Mesenchymal stem cell (in vitro differentiated cells and primary cell): ENCODE results near the gene ANO4.
"Not testable (repeated sequence)": the region's sequence is repeated elsewhere in the genome, so short reads cannot be mapped to it uniquely, and the experiment has no call there.

Experiments used
- DNase-seq: peaks from one replicate; pipeline ENCODE4 v3.0.0-alpha.2; 2013
- H2AFZ ChIP-seq: one replicate; pipeline ENCODE4 v1.6.1; 2013; ENCODE audit warnings: low read depth, mild to moderate bottlenecking, control low read depth, inconsistent platforms, low read length, moderate library complexity
- H2AK5ac ChIP-seq: 2 replicates; pipeline ENCODE4 v1.6.1; 2013; ENCODE audit warnings: low read length, moderate library complexity, mild to moderate bottlenecking, inconsistent platforms; ENCODE audit not compliant: severe bottlenecking
- H2BK120ac ChIP-seq: one replicate; pipeline ENCODE4 v1.6.1; 2013; ENCODE audit warnings: low read depth, mild to moderate bottlenecking, inconsistent platforms, low read length, moderate library complexity
- H2BK12ac ChIP-seq, 2 experiments: one replicate each; pipeline ENCODE4 v1.6.1; 2013; ENCODE audit warnings: inconsistent platforms in 2 of 2, low read length in 2 of 2, mild to moderate bottlenecking in 2 of 2, moderate library complexity in 2 of 2, control low read depth in 1 of 2
- H2BK15ac ChIP-seq: one replicate; pipeline ENCODE4 v1.6.1; 2013; ENCODE audit warnings: mild to moderate bottlenecking, low read depth, inconsistent platforms; ENCODE audit not compliant: poor library complexity, severe bottlenecking
- H2BK5ac ChIP-seq: 2 replicates; pipeline ENCODE4 v1.6.1; 2013; ENCODE audit warnings: low read depth, mild to moderate bottlenecking, low read length, control low read depth, inconsistent platforms; ENCODE audit not compliant: poor library complexity, severe bottlenecking
- H3K14ac ChIP-seq, 2 experiments: one replicate each; pipeline ENCODE4 v1.6.1; 2013; ENCODE audit warnings: inconsistent platforms in 2 of 2, low read length in 2 of 2, control low read depth in 1 of 2, mild to moderate bottlenecking in 1 of 2, moderate library complexity in 1 of 2
- H3K18ac ChIP-seq, 2 experiments: one replicate each; pipeline ENCODE4 v1.6.1; 2013; ENCODE audit warnings: inconsistent platforms in 2 of 2, low read length in 2 of 2, control low read depth in 1 of 2, low read depth in 1 of 2, mild to moderate bottlenecking in 1 of 2
- H3K23ac ChIP-seq, 2 experiments: one replicate each; pipeline ENCODE4 v1.6.1; 2013; ENCODE audit warnings: inconsistent platforms in 2 of 2, low read length in 2 of 2, mild to moderate bottlenecking in 2 of 2, moderate library complexity in 2 of 2, control low read depth in 1 of 2
- H3K27ac ChIP-seq: 2 replicates; pipeline ENCODE4 v1.5.1; 2013; ENCODE audit warnings: mild to moderate bottlenecking, moderate library complexity, low read length, control low read depth, inconsistent platforms; ENCODE audit not compliant: poor library complexity, severe bottlenecking
- H3K27me3 ChIP-seq, 2 experiments: 2 replicates each; pipeline versions ENCODE4 v1.6.1 to v1.7.0; 2013; ENCODE audit warnings: low read length in 2 of 2, mild to moderate bottlenecking in 2 of 2, moderate library complexity in 2 of 2, control low read depth in 1 of 2, inconsistent platforms in 1 of 2; ENCODE audit not compliant: control insufficient read depth in 1 of 2, insufficient read depth in 1 of 2
- H3K36me3 ChIP-seq, 2 experiments: 2 replicates each; pipeline versions ENCODE4 v1.6.1 to v1.7.0; 2013; ENCODE audit warnings: low read length in 2 of 2, control low read depth in 1 of 2, inconsistent platforms in 1 of 2, low read depth in 1 of 2, mild to moderate bottlenecking in 1 of 2; ENCODE audit not compliant: insufficient read depth in 2 of 2, control insufficient read depth in 1 of 2
- H3K4ac ChIP-seq, 2 experiments: one replicate each; pipeline ENCODE4 v1.6.1; 2013; ENCODE audit warnings: inconsistent platforms in 2 of 2, low read length in 2 of 2, mild to moderate bottlenecking in 2 of 2, moderate library complexity in 2 of 2, control low read depth in 1 of 2, low read depth in 1 of 2
- H3K4me1 ChIP-seq: 2 replicates; pipeline ENCODE4 v1.6.1; 2013; ENCODE audit warnings: low read depth, low read length, control low read depth; ENCODE audit not compliant: control insufficient read depth, insufficient read depth
- H3K4me2 ChIP-seq: 2 replicates; pipeline ENCODE4 v1.6.1; 2013; ENCODE audit warnings: low read length, mild to moderate bottlenecking, inconsistent platforms; ENCODE audit not compliant: poor library complexity, severe bottlenecking
- H3K4me3 ChIP-seq, 2 experiments: 2 replicates each; pipeline versions ENCODE4 v1.5.1 to v1.7.0; 2013; ENCODE audit warnings: low read length in 2 of 2, mild to moderate bottlenecking in 2 of 2, control low read depth in 1 of 2, low read depth in 1 of 2; ENCODE audit not compliant: insufficient read depth in 1 of 2
- H3K79me1 ChIP-seq: replicated peaks from 2 replicates; pipeline ENCODE4 v1.6.1; 2013; ENCODE audit warnings: mild to moderate bottlenecking, control low read depth, low read length, inconsistent platforms; ENCODE audit not compliant: poor library complexity, severe bottlenecking
- H3K9ac ChIP-seq: 2 replicates; pipeline ENCODE4 v1.7.0; 2013; ENCODE audit warnings: mild to moderate bottlenecking, low read length, moderate library complexity
- H3K9me3 ChIP-seq: 2 replicates; pipeline ENCODE4 v1.7.0; 2013; ENCODE audit warnings: mild to moderate bottlenecking, low read length; ENCODE audit not compliant: control insufficient read depth
- H4K8ac ChIP-seq: one replicate; pipeline ENCODE4 v1.6.1; 2013; ENCODE audit warnings: inconsistent platforms, mild to moderate bottlenecking, low read length, moderate library complexity
- H4K91ac ChIP-seq: one replicate; pipeline ENCODE4 v1.6.1; 2013; ENCODE audit warnings: mild to moderate bottlenecking, low read length, inconsistent platforms
- WGBS: methylation state at CpG from one replicate; pipeline ENCODE4 v1.1.7; 2013; ENCODE audit warnings: mixed read lengths; 5-methylcytosine and 5-hydroxymethylcytosine counted together

ANO4 gene

GRCh38 chr12:101087920-101088319, 293.3 kb downstream of the ANO4 start:
- no peaks in the 10 kb centered on the region for H3K9me3 ChIP-seq
- no peak overlapping the region for H2AK5ac ChIP-seq
- WGBS = 85% methylated on average over 5 of the region's 5 CpGs
- no peaks in the 10 kb centered on the region for H3K27me3 ChIP-seq
- H3K14ac ChIP-seq = no peak overlapping the region
- no peak for DNase-seq
- H3K4ac ChIP-seq = no peak overlapping the region
- H3K9ac ChIP-seq = no peak overlapping the region
- H2AFZ ChIP-seq = no peak overlapping the region
- H2BK5ac ChIP-seq = no peak overlapping the region
- H3K79me1 ChIP-seq = no peaks in the 10 kb centered on the region
- H3K27ac ChIP-seq = no peak overlapping the region
- no peak overlapping the region for H3K23ac ChIP-seq
- H2BK12ac ChIP-seq = no peak overlapping the region
- H4K8ac ChIP-seq = no peak overlapping the region
- no peak overlapping the region for H3K18ac ChIP-seq
- no peak overlapping the region for H2BK15ac ChIP-seq
- H3K4me1 ChIP-seq = peaks cover 4% of the 10 kb centered on the region
- H3K4me2 ChIP-seq = no peak overlapping the region
- H4K91ac ChIP-seq = no peak overlapping the region
- H3K36me3 ChIP-seq = no peaks in the 10 kb centered on the region
- H2BK120ac ChIP-seq = no peak overlapping the region
- H3K4me3 ChIP-seq = no peak overlapping the region

- no peak overlapping the region for H3K4ac ChIP-seq
- no peak overlapping the region for H3K14ac ChIP-seq
- H3K9ac ChIP-seq = no peak overlapping the region
- no peak overlapping the region for H3K27ac ChIP-seq
- WGBS = 79% methylated on average over 2 of the region's 3 CpGs
- H4K8ac ChIP-seq = no peak overlapping the region
- no peak overlapping the region for H2BK15ac ChIP-seq
- H3K9me3 ChIP-seq = no peaks in the 10 kb centered on the region
- H3K36me3 ChIP-seq = no peaks in the 10 kb centered on the region
- H2BK12ac ChIP-seq = no peak overlapping the region
- no peaks in the 10 kb centered on the region for H3K27me3 ChIP-seq
- no peak overlapping the region for H3K4me2 ChIP-seq
- no peak overlapping the region for H3K4me3 ChIP-seq
- no peak overlapping the region for H2AK5ac ChIP-seq
- H3K18ac ChIP-seq = no peak overlapping the region
- H2BK5ac ChIP-seq = no peak overlapping the region
- H4K91ac ChIP-seq = no peak overlapping the region
- H3K79me1 ChIP-seq = no peaks in the 10 kb centered on the region
- no peak for DNase-seq
- peaks cover 4% of the 10 kb centered on the region for H3K4me1 ChIP-seq
- H3K23ac ChIP-seq = no peak overlapping the region
- H2BK120ac ChIP-seq = no peak overlapping the region
- no peak overlapping the region for H2AFZ ChIP-seq
Observed at GRCh38 chr12:101089271-101089670, 294.7 kb downstream of the ANO4 start.

GRCh38 chr12:101090222-101090621, 295.6 kb downstream of the ANO4 start:
- not testable (repeated sequence) for H3K4me1 ChIP-seq, H2BK15ac ChIP-seq, H2AK5ac ChIP-seq, H4K91ac ChIP-seq, H3K4me3 ChIP-seq, H3K4ac ChIP-seq, H3K9me3 ChIP-seq, H3K79me1 ChIP-seq, H3K18ac ChIP-seq, DNase-seq, H2BK12ac ChIP-seq, H4K8ac ChIP-seq, H3K27me3 ChIP-seq, H2BK5ac ChIP-seq, H3K4me2 ChIP-seq, H3K14ac ChIP-seq, H3K23ac ChIP-seq, H3K36me3 ChIP-seq, H3K9ac ChIP-seq, H2BK120ac ChIP-seq, H3K27ac ChIP-seq, H2AFZ ChIP-seq
- WGBS = 100% methylated on average over 1 of the region's 4 CpGs

GRCh38 chr12:101097829-101098580, 303.4 kb downstream of the ANO4 start:
- no peak for DNase-seq
- Histone ChIP-seq H4K91ac (no peak overlapping the region), H3K79me1 (no peaks in the 10 kb centered on the region), H2BK5ac (no peak overlapping the region), H2BK12ac (no peak overlapping the region), H3K9ac (no peak overlapping the region), H3K9me3 (no peaks in the 10 kb centered on the region), H2BK120ac (no peak overlapping the region), H3K18ac (no peak overlapping the region), H3K27me3 (no peaks in the 10 kb centered on the region), H3K36me3 (no peaks in the 10 kb centered on the region), H3K27ac (no peak overlapping the region), H3K14ac (no peak overlapping the region), H3K4me1 (no peaks in the 10 kb centered on the region), H2AFZ (no peak overlapping the region), H4K8ac (no peak overlapping the region), H3K23ac (no peak overlapping the region), H3K4ac (no peak overlapping the region), H3K4me2 (no peak overlapping the region), H3K4me3 (no peak overlapping the region), H2AK5ac (no peak overlapping the region), H2BK15ac (no peak overlapping the region)
- WGBS = 93% methylated on average over 4 of the region's 5 CpGs
